HG02981 (cell line): ENCODE data around the gene ST6GALNAC5.
"Not testable (repeated sequence)": the region's sequence is repeated elsewhere in the genome, so short reads cannot be mapped to it uniquely, and the experiment has no call there.

Source experiments
- ATAC-seq: cut with Tn5 transposase; IDR thresholded peaks from one replicate; pipeline ENCODE4 v1.9.1; 2021; ENCODE audit warnings: mild to moderate bottlenecking, moderate library complexity; ENCODE audit not compliant: unreplicated experiment

Gene ST6GALNAC5

DNA sequence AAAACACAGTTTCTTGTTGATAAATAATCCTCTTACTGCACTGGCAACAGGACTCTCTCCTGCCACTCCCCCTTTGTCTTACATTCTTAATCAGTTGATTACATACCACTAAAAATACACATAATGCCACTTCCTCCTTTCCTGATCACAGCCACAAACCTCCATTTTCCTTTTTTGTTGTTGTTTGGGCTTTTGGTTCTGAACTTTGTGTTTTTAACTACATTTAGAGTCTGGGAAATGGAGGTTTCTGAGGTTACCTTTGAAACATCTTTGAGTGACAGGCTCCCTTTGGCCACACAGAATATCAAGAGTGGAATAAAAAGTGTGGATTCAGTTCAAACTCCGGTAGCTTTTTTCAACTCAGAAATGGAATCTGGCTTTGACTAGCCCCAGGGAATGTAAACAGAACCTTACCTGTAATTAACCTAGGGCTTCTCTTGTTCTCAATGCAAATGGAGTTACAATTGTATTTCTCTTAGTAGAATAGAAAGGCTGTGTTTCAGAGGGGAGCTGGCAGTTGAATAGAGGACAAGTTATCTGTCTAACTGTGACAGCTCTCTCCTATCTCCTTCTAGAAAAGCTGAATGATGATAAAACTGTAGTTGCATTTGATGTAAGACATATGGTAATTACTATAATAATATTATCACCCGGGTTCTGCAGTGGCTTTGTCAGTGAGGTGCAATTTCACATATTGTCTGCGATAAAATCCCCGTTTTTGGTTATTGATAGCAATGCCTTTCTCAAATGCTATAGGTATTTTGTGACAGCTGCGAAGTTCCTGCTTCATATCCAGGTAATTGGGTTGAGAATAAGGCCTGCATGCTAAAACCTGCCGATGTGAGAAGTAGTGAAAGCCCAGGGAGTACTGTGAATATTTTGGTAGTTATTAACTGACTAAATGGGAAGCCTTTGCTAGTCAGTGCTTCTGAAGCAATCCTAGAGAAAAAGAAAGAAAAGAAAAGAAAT, 66.9 kb downstream of the ST6GALNAC5 start:
- ATAC-seq = no peak

DNA sequence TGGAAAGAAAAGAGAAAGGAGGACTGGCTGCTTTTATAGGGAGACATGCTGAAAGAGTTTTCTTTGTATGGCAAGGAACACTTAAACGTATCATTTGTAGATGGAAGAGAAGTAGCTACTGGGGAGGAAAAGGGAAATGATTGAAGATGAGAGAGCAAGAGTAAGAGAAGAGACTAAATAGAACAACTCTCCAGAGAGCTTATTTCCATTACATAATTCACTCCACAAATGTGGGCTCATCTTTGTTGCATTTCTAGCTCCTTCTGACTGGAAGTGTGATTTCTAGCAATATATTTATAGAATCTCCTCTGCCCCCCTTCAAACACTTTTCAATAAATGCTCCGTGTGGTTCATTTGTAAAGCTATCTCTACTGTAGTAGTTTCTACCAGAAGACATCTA, 71.0 kb downstream of the ST6GALNAC5 start:
- no peak for ATAC-seq

DNA sequence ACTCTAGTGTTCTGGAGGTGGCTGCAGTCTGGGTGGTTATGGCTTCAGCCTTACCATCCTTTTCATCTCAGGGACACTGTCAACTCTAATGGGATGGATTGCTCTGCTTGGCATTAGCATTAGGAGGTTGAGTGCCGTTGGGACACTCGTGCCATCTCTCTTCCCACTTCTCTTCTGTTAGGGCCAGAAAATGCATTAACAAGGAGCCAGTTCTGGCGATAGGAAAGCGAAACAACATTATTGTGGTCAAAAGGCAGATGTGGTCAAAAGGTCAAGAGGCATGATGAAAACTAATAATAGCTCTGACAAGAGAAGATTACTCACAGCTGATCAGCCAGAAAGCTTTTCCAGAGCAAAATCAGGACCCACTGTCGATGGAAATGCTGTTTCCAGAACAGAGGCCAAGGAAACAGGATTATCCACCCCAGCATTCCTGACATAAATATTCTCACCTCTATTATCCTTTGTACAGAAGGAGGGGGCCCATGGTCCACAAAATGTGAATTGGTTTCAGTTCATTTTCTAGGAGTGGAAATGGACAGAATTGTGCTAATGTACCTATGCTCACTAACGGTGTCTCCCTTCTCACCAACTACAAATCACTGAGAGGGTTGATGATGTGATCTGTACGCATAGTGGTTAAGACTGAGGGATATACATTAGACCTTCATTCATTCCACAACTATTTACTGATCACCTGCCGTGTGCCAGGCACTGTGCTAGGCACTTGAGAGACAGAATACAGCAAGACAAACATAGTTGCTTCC, 72.0 kb downstream of the ST6GALNAC5 start:
- peak; percentile 75 for ATAC-seq

DNA sequence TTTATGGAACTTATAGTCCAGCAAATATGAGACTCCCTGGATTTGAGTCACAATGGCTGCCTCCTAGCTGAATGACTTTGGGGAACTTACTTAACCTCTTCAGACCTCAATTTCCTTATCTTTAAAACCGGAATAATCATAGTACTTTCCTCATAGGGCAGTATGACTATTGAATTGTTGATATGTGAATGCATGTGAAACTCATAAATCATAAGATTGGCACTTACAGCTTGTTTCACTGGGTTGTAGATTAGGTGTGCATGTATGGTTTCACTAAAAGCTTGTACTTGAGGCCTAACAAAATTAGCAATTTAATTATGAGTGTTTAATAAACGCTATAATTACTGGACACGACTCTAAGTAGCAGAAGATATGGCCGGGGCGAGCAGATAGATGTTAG, 72.5 kb downstream of the ST6GALNAC5 start:
- no peak for ATAC-seq

DNA sequence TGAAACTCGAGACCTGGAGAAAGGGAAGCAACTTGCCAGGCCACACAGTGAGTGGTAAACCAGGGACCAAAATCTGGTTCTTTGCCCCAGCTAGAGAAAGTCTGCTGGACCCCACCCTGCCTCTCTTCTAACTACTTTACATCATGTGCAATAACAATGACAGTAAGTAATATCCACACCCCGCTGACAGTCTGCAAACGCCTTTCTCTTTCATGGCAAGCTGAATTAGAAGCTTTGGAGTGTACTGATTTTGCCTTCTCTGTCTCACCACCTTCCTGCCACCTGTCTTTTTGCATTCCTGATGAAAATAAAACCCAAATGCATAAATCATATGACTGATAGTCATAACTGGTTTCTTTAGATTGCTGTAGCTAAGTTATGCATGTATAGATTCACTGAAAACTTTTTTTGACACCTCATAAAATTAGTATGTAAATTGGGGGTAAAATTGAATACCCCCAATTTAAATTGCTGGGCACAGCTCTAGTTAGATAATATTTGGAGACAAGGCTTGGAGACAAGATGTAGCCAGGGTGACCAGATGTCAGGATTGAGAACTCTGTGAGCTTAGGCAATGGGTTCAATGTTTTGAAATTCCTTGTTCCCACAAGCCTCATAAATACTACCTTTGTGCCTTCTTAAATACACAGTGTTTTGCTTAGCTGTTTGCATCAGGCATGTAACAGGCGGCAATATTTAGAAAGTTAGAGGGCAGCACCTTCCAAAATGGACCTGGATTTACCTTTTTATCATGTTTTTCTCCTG, 73.5 kb downstream of the ST6GALNAC5 start:
- no peak for ATAC-seq

DNA sequence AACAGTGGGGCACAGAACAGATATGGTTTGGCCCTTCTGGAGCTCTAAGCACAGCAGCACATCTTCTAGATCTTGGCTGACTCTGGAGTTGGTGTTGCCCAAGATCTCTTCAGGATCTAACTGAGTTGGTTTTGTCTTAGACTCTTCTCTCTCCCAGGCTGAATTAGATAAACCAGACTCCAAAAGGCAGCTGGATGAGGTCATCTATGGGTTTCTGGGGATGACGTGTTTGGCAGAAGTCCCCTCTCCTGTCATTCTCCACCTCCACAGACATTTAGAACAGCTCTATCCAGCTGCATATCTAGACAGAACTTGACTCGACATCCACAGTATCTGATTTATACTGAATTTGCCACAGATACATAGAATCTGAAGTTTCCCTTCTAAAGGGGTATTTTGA, 75.3 kb downstream of the ST6GALNAC5 start:
- ATAC-seq = no peak

DNA sequence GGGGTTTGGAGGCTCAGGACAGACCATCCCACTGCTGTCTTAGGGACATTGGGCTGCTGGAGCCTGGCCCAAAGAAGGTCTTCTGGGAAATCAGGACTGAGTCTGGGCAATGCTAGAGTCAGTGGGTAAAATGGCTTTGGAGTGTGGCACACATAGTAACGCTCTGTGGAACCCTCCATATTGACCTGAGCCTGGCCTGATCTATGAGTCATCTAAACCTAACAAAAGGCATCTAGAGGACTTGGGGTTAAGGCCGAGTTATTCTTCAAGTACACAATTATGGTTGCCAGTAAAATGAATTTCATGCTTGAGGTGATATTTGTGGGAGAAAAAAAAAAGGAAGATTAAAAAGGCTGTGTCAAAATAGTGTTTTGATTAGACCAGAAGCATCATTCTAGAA, 77.7 kb downstream of the ST6GALNAC5 start:
- ATAC-seq = no peak

DNA sequence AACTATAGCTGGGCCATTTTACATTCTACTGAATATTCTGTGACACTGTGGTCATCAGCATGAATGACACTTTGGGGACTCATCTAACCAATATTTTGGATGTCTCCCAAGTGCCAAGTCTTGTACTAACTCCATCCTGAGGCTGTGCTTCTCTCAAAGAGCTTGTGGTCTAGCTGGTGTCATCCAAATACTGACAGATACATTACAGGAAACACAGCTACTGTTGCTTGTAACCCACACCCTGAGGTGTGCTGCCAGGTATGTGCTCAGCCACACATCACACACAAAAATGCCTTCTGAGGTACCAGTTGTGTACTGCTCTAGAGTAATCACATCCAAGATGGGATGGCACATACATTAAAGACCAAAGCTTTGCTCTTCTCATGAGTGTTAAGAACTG, 81.6 kb downstream of the ST6GALNAC5 start:
- ATAC-seq = no peak

DNA sequence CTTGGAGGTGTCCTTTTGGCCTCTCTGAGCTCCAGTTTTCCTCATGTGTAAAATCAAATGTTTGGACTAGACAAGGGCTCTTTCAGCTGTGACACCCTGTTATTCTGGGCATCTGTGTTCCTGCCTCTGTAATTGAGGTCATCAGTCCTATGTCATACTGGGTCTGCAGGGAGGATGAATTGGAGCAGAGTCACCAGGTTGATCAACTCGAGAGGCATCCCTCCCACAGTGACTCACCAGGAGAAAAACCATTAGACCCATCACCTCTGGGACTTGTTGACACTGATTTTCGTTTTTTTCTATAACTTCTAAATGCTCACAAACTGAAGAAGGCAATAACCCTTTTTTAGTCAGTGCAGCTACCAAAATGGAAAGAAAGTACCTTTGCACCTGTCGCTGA, 82.2 kb downstream of the ST6GALNAC5 start:
- ATAC-seq = no peak

DNA sequence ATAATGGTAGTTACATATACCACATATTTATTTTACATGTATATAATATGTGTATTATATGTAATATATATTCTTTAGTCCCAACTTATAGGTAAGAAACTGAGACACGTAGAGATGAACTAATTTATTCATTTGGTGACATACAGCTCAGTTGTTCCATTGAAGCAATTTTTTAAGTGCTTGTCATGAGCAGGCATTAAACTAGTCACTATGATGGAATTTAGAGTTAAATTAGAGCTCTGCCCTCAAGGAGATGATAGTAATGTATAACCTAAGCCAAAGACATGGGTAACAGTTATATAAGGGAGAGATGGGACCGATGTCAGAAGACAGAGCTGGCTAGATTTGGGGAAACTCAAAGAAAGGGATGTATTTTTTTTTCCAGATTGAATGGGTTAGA, 83.0 kb downstream of the ST6GALNAC5 start:
- ATAC-seq = no peak

DNA sequence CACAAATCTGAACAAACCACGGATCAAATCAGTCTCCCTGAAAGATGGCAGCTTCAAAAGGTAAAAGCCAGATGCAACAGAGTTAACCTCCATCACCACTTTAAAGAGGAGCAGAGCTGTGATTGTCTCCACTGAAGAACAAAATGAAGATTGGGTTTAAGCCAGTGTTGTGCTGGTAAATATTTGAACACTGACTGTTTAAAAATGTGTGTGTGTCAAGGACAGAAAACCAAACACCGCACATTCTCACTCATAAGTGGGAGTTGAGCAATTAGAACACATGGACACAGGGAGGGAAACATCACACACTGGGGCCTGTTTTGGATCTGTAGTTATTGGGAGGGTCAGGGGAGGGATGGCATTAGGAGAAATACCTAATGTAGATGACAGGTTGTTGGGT, 83.9 kb downstream of the ST6GALNAC5 start:
- no peak for ATAC-seq

DNA sequence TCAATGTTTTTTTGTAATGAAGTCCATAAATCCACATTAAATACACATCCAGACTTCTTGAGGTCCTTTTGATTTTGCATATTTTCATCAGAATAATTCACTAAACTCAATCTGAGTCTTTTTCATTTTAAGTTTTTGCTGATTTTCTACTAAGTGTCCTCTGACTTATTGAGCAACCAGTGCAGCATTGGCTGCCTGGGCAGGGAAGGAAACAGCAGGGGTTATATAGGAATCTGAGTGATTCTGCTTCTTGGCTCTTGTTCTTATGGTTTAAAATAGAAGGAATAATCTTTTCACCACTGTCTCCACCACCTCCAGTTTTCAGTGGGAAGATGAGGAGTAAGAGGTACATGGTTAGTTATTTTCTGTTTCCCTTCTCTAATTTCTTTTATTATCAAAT, 88.4 kb downstream of the ST6GALNAC5 start:
- no peak for ATAC-seq

DNA sequence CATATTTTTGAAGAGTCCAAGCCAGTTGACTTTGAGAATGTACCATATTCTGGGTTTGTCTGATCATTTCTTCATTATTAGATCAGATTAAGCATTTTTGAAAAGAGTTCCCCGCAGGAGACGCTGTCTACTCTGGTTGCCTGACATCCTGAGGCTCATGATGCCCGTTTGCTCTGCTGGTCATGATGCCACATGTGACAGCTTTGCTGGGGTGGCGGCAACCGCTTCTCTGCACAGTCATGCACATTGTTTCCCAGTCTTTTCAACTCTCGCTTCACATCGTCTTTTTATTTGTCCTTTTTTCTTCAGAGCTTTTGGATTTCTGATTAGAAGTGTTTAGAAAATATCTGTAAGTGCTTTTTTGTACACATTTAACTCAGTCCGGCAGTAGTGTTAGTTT, 90.7 kb downstream of the ST6GALNAC5 start:
- no peak for ATAC-seq

DNA sequence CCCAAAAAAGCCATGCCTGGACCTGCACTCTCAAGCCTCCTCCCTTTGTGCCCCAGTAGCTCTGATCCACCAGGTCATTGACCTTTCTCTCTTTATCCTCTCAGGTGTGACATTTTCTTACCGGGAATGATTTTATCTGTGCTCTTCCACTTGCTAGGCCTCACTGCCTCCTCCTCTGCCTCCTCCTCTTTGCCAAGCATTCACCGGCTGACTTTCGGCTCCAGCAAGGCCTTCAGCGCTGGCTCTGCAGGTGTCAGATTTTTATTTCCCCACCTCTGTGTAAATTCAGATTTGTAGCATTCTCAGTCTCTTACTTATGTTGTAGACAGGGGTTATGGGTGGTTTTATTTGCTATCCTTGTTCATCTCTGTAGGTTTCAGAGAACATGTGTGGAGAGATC, 91.5 kb downstream of the ST6GALNAC5 start:
- no peak for ATAC-seq

DNA sequence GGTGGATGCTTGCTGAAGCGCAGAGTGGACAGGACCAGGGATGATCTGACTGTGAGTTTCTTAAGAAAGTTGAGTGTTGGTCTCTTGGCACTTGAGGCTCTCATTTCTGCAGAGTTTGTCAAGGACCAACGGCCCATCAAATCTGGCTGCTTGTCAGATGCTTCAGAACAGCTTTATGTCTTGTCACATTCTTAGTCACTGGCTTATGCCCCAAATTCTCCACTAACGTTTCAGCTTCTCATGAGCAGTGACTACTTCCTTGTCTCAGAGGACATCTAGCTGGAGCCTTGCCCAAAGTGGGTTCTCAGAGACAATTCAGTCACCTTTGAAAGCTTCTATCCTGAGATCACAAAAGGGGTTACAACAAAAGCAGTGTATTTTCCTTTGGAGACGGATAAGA, 92.3 kb downstream of the ST6GALNAC5 start:
- ATAC-seq = no peak

DNA sequence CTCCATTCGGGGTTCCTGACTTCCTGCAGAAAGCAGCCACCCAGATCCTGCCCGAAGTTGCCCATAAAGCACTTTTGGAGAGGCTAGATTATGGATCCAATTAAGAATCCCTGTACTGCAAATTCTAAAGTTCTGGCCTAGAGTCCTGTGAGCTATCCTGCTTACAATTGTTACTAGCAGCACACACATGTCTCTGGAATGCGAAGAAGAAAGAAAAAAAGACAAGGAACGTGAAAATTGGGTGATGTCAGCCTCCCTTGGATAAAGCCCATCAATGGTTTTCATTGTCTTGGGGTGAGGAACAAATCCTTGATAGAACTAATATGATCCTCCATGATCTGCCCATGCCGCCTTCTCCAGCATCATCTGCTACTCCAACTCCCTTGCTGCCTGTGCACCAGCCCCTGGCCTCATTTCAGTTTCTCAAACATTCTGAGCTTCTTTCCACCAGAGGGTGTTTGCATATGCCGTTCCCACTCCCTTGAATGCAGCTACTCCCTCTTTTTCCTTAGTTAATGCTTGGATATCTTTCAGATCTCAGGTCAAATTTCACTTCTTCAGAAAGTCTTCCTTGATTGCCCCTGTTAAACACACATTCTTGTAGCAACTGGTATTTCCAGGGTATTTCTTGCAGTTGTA, 94.0 kb downstream of the ST6GALNAC5 start:
- no peak for ATAC-seq

DNA sequence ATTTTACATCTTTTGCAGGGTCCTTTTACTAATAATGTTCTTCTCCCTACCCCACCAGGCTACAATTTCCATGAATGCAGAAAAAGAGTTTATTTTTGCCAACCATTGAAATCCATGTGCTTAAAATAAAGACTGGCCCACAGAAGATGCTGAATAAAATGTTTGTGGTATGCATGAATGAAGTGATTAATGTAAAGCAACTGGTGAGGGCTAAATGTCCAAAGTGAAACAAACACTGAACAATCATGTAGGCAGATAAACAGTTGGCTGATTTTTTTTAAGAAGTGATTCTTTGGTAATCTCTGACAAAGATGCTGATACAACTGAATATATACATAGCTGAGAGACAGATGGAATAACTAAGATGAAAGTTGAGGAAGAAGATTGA, 94.5 kb downstream of the ST6GALNAC5 start:
- ATAC-seq = no peak

DNA sequence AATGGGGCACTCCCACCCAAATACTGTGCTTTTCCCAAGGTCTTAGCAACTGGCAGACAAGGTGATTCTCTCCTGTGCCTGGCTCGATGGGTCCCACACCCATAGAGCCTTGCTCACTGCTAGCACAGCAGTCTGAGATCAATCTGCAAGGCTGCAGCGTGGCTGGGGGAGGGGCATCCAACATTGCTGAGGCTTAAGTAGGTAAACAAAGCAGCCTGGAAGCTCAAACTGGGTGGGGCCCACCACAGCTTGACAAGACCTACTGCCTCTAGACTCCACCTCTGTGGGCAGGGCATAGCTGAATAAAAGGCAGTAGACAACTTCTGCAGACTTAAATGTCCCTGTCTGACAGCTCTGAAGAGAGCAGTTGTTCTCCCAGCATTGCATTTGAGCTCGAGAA, 114.0 kb downstream of the ST6GALNAC5 start:
- ATAC-seq = not testable (repeated sequence)

DNA sequence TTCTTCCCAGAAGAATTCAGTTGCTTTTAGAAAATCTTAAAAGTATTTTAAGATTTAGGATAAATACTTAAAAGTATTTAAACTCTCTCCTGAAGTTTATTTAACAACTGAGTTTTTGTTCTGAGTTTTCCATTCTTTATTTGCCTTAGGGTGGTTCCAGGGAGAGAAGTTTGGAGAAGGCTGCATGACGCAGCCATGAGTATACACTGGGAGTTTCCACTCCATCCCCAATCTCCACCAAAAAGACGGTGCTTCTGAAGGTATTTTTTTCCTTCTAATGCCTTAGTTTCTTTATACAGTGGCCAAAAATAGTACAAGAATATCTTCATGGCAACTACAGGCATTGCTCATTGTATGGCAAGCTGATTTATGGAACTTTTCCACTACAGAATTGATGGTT, 122.7 kb downstream of the ST6GALNAC5 start:
- ATAC-seq = no peak

DNA sequence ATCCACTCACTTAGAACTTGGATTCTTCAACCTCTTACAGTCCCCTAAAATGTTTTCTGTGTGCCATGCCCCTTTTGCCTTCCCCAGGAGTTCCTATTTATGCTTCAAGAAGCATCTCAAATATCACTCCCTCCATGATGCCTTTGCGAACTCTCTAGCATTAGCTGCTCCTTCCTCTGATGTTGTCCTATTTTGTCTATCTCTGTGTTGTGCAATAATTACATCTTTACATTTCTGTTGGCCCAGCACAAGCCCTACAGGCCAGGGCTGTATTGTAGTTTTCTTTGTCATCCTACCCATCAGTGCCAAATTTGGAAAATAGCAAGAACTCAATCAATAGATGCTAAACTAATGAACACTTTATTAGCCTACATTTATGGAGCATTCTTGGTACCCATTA, 125.8 kb downstream of the ST6GALNAC5 start:
- ATAC-seq = no peak
